ENCODE measurements around the gene ERCC4.

The ERCC4 gene

DNA sequence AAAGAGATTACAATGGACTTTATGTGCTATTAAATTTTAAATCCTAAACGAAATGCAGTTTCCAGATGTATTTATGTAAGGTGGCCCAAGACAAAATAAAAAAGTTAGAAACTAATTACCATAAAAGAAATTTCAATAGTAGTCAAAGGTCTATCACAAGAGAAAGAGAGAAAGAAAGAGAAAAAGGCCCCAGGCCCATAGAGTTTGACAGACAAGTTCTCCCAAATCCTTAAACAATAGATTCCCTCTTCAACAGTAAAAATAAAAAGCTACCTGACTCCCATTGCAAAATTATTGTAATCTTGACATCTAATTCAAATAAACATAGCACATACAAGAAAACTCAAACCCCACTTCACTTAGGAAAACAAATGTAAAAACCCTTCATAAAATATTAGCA is 8.6 kb upstream of the ERCC4 start:
- no peak for DNase-seq (ENCODE audit: low read depth)

- DNase-seq (ENCODE audit: low read depth) = no peak
These were observed 8.1 kb upstream of the ERCC4 start for GRCh38 chr16:13911871-13912270.

DNA sequence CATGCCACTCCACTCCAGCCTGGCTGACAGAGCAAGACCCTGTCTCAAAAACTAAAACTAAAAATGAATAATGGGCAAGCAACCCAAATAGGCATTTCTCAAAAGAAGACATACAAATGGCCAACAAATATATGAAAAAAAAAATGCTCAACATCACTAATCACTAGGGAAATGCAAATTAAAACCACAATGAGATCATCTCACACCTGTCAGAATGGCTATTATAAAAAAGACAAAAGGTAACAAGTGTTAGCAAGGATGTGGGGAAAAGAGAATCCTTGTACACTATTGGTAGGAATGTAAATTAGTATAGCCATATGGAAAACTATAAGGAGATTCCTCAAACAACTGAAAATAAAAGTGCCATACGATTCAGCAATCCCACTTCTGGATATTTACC is 7.1 kb upstream of the ERCC4 start:
- no peak for DNase-seq (ENCODE audit: low read depth)

- no peak for DNase-seq (ENCODE audit: low read depth)
These were observed 6.3 kb upstream of the ERCC4 start for GRCh38 chr16:13913374-13914292.

DNA sequence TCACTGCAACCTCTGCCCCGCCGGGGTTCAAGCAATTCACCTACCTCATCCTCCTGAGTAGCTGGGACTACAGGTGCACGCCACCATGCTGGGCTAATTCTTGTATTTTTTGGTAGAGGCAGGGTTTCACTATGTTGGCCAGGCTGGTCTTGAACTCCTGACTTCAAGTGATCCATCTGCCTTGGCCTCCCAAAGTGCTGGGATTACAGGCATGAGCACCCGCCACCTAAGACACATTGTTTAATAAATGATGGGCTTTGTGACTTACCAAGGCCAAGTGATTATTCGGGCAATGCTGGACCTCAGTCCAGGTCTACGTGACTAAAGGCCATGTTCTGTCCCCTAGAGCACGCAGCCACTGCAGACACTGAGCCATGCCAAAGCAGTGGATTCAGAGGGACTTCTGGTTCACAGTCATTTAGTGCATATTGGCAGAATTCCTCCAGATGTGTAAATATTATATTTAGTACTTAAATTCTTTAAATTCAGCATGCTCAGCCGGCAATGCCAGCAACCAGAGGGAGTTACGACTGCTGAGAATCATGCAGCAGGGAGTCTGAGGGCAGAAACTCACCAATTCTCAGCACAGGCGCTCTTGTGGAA is 4.8 kb upstream of the ERCC4 start:
- DNase-seq (ENCODE audit: low read depth) = no peak

DNA sequence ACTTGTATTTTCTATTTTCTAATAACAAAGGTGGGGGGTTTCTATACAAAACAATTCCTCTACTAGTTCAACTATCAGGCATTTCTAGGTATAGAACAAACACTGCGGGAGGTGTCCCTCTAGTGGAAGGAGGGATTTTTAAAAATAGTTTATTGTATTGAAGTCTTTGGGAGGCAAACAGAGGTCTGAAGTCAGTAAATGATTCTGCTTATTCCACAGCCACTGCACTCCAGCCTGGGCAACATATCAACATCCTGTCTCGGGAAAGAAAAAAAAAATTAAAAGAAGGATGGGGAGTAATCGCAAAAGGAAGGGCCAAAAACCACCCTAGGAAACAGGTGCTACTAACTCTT is 648 bp upstream of the ERCC4 start:
- no peak for DNase-seq (ENCODE audit: low read depth)

GRCh38 chr16:13920510-13920818 is 510 bp downstream of the ERCC4 start:
- DNase-seq (ENCODE audit: low read depth) = no peak

DNA sequence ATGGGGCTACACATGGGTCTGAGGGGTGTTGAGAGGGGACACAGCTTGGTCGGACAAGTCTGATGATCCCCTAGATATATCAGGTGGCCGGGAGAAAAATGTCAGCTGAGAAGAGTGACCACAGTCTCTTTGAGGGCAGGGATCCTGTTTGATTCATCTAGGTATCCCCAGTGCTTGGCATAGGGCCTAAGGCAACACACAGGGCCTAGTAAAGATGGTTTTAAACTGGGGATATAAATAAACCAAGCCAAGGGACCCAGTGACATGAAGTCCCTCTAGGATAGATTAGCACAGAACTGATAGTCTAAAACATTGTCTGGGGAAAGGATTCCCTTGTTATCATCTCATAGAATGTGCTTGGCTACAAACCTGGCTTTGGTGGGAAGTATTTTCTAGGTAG is 1.4 kb downstream of the ERCC4 start:
- DNase-seq (ENCODE audit: low read depth) = no peak

GRCh38 chr16:13923703-13924298 is 3.8 kb downstream of the ERCC4 start:
- no peak for DNase-seq (ENCODE audit: low read depth)

GRCh38 chr16:13926464-13926863 is 6.5 kb downstream of the ERCC4 start:
- DNase-seq (ENCODE audit: low read depth) = no peak

DNA sequence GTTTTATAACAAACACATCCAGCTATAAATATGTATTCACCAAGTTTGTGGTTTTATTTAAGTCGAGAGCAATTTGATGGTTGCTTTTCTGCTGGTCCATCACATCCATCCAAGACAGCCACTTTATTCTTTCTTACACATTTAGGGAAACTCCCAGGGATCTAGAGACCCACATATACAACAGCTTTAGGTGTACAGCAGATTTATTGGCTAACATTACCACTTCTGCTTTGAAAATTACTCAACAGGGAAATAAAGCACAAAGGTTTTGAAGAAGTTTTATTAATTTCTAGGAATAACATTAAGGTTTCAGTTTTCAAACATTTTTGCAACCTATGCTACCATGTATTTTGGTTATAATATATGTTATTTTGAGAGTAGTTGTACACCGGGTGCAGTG is 6.9 kb downstream of the ERCC4 start:
- DNase-seq (ENCODE audit: low read depth) = no peak

GRCh38 chr16:13928646-13929045 is 8.7 kb downstream of the ERCC4 start:
- DNase-seq (ENCODE audit: low read depth) = no peak

- DNase-seq (ENCODE audit: low read depth) = no peak
These were observed 11.9 kb downstream of the ERCC4 start for GRCh38 chr16:13931845-13932244.

GRCh38 chr16:13935408-13935807 is 15.5 kb downstream of the ERCC4 start:
- DNase-seq (ENCODE audit: low read depth) = no peak

DNA sequence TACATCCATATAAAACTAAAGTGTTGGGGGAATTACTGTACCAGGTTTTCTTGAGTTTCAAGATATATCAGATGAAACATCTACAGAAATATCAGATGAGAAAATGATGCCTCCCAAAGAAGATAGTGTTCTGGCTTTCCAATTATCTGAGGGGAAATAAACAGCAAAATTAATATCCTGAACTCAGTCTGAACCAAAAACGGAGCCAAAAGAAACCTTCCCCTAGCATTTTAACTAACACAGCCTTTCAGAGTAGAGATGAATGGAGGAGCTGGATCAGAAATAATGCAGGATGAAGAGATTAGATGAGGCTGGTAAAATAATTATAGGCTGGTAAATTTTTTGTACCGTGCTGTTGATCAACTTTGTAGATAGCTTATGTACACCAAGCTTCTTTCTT is 16.2 kb downstream of the ERCC4 start:
- DNase-seq (ENCODE audit: low read depth) = no peak

DNA sequence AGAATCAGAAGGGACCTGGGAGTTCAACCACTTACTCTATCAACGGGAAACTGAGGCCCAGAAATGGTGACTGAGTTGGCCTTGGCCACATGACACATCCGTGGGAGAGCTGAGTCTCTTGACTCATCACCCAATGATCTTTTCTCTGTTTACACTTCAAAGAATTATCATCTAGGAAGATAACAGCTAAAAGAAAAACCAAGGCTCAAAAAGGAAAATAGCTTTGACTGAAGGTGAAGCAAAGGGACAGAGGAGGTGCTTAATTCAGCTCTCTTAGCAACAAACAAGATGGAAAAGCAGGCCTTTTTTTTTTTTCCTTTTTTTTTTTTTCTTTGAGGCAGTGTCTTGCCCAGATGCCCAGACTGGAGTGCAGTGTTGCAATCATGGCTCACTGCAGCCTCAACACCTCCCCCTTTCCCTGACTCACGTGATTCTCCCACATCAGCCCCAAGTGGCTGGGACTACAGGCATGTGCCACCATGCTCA is 16.7 kb downstream of the ERCC4 start:
- no peak for DNase-seq (ENCODE audit: low read depth)

- no peak for DNase-seq (ENCODE audit: low read depth)
These were observed 17.5 kb downstream of the ERCC4 start for GRCh38 chr16:13937411-13937810.

DNA sequence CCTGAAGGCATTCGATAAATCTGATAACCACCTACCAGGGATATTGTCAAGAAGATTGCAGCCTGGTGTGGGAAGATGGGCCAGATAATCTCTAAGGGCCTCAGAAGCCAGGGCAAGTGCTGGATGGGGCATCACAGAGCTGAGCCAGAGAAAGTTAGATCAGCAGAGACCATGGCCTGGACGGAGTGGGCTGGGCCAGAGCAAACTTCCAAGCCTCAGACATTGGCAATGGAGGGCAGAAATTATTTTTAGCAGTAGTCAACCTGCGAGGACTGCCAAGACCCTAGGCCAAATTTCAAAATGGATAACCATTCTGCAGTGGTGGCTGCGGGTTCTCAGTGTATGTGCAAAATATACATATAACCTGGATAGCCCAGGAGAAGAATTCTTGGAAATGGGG is 18.5 kb downstream of the ERCC4 start:
- no peak for DNase-seq (ENCODE audit: low read depth)

- no peak for DNase-seq (ENCODE audit: low read depth)
These were observed 19.9 kb downstream of the ERCC4 start for GRCh38 chr16:13939821-13940220.

GRCh38 chr16:13940397-13940933 is 20.5 kb downstream of the ERCC4 start:
- no peak for DNase-seq (ENCODE audit: low read depth)

- DNase-seq (ENCODE audit: low read depth) = no peak
These were observed 24.9 kb downstream of the ERCC4 start for GRCh38 chr16:13944816-13945215.

DNA sequence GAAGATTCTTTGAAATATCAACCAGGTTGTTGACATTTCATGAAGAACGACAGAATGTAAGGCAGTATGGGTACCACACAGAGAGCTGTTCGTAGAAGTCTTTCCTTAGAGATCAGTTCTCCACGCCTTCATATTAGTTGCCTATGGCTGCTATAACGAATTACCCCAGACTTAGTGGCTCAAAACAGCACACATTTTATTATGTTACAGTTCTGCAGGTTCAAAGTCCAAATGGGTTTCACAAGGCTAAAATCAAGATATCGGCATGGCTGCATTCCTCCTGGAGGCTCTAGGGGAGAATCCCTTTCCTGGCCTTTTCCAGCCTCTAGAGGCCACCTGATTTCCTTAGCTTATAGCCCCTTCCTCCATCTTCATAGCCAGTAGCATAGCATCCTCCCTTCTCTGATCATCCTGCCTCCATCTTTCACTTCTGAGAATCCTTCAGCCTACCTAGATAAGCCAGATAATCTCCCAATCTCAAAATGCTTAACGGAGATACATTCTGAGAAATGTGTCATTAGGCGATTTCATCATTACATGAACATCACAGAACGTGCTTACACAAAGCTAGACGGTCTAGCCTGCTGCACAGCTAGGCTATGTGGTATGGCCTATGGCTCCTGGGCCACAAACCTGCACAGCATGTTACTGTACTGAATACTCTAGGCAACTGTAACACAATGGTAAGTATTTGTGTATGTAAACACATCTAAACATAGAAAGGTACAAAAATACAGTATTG is 26.0 kb downstream of the ERCC4 start:
- no peak for DNase-seq (ENCODE audit: low read depth)
